ENCODE measurements around the gene TENM4. TPM values are rescaled to one million over a fixed set of nuclear protein-coding genes. Genes with fewer than 3 reads are reported as not detected.
"Not testable (repeated sequence)": the region's sequence is repeated elsewhere in the genome, so short reads cannot be mapped to it uniquely, and the experiment has no call there.

TENM4 gene
- total RNA-seq, 4 donors from 2014 or later: 5.5 to 12.3 (median 8.9) TPM

DNA sequence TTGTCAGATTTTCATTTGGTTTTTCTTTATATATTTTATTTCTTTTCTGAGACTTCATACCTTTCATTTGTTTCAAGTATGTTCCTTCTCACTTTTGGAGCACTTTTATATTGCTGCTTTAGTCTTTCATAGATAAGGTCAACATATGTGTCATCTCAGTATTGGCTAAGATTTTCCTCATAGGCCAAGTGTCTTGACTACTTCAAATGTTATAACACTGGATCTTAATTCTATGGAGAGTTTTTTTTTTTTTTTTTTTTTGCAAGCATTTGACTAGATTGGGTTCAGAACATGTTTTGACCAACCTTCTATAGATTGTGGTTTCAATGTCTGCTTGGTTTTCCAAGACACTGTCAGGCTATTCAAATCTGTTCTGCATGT lies 797.2 kb downstream of the TENM4 start:
- Histone ChIP-seq H3K27ac (no peak overlapping the region), H3K36me3 (no peaks in the 10 kb centered on the region), H3K27me3 (no peaks in the 10 kb centered on the region), H3K9me3 (no peaks in the 10 kb centered on the region), H3K4me1 (no peaks in the 10 kb centered on the region), H3K4me3 (no peak overlapping the region)
- no peak for ATAC-seq
- TF ChIP-seq, protein P1, sequence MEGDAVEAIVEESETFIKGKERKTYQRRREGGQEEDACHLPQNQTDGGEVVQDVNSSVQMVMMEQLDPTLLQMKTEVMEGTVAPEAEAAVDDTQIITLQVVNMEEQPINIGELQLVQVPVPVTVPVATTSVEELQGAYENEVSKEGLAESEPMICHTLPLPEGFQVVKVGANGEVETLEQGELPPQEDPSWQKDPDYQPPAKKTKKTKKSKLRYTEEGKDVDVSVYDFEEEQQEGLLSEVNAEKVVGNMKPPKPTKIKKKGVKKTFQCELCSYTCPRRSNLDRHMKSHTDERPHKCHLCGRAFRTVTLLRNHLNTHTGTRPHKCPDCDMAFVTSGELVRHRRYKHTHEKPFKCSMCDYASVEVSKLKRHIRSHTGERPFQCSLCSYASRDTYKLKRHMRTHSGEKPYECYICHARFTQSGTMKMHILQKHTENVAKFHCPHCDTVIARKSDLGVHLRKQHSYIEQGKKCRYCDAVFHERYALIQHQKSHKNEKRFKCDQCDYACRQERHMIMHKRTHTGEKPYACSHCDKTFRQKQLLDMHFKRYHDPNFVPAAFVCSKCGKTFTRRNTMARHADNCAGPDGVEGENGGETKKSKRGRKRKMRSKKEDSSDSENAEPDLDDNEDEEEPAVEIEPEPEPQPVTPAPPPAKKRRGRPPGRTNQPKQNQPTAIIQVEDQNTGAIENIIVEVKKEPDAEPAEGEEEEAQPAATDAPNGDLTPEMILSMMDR (IDR thresholded peaks at IDR 0.05): no peak
- no peak for TF ChIP-seq POLR2AphosphoS5 (IDR thresholded peaks at IDR 0.05)
- TF ChIP-seq POLR2A (IDR thresholded peaks at IDR 0.05): no peak

DNA sequence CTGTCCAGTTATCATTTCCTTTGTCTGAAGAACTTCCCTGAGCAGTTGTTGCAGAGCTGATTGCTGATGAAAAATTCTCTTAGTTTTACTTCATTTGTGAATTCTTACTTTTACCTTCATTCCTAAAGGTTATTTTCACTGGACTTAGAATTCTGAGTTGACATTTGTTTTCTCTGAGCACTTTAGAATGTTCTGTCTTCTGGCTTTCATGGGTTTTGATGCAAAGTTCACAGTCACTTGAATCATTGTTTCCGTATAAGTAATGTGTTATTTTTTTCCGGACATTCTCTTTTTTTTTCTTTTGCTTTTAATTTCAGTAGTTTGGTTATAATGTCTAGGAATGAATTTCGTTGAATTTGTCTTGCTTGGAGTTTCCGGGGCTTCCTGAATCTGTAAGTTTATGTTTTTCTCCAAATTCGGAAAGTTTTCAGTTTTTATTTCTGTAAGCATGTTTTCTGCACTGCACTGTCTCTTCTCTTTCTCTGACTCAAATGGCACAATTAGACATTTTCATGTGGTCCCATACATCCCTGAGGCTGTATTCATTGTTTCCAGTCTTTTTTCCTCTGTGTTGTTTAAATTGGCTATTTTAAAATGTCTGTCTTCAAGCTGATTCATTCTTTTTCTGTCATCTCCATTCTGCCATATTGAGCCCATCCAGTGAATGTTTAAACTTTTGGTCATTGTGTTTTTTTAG lies 797.7 kb downstream of the TENM4 start:
- no peak for ATAC-seq

DNA sequence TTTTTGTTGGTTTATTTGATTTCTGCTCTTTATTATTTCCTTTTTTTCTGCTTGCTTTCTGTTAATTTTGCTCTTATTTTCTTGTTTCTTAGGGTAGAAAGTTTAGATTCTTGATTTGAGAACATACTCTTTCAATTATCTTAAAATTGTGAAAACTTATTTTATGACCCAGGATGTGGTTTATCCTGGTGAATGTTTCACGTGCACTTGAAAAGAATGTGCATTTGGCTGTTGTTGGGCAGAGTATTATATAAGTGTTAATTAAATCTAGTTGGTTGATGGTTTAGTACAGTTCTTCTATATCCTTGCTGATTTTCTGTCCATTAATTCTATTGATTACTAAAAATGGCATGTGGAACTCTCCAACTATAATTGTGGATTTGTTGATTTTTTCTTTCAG lies 799.3 kb downstream of the TENM4 start:
- no peaks in the 10 kb centered on the region for H3K9me3 ChIP-seq
- H3K36me3 ChIP-seq: no peaks in the 10 kb centered on the region
- TF ChIP-seq POLR2A (IDR thresholded peaks at IDR 0.05) (no peak), EP300 (IDR thresholded peaks at IDR 0.05) (no peak), POLR2AphosphoS5 (IDR thresholded peaks at IDR 0.05) (no peak)
- TF ChIP-seq, protein P1 (IDR thresholded peaks at IDR 0.05): no peak
- 44 to 57% methylated on average over 1 of the region's 1 CpG for WGBS, 2 donors (ENCODE audit: low coverage in 1 of 2)
- no peak for ATAC-seq
- no peak overlapping the region for H3K27ac ChIP-seq
- no peaks in the 10 kb centered on the region for H3K4me1 ChIP-seq
- H3K27me3 ChIP-seq: no peaks in the 10 kb centered on the region
- H3K4me3 ChIP-seq: no peak overlapping the region

More for the DNA sequence above, 797.7 kb downstream of the TENM4 start:
- H3K9me3 ChIP-seq: no peaks in the 10 kb centered on the region
- H3K36me3 ChIP-seq: no peaks in the 10 kb centered on the region
- 64 to 79% methylated on average over 5 of the region's 5 CpGs for WGBS, 2 donors (ENCODE audit: low coverage in 1 of 2)
- no peaks in the 10 kb centered on the region for H3K4me1 ChIP-seq
- no peaks in the 10 kb centered on the region for H3K27me3 ChIP-seq
- H3K27ac ChIP-seq: no peak overlapping the region
- no peak overlapping the region for H3K4me3 ChIP-seq
- TF ChIP-seq, protein P1 (IDR thresholded peaks at IDR 0.05): no peak
- TF ChIP-seq POLR2AphosphoS5 (IDR thresholded peaks at IDR 0.05): no peak
- no peak for TF ChIP-seq POLR2A (IDR thresholded peaks at IDR 0.05)
- no peak for TF ChIP-seq EP300 (IDR thresholded peaks at IDR 0.05)

DNA sequence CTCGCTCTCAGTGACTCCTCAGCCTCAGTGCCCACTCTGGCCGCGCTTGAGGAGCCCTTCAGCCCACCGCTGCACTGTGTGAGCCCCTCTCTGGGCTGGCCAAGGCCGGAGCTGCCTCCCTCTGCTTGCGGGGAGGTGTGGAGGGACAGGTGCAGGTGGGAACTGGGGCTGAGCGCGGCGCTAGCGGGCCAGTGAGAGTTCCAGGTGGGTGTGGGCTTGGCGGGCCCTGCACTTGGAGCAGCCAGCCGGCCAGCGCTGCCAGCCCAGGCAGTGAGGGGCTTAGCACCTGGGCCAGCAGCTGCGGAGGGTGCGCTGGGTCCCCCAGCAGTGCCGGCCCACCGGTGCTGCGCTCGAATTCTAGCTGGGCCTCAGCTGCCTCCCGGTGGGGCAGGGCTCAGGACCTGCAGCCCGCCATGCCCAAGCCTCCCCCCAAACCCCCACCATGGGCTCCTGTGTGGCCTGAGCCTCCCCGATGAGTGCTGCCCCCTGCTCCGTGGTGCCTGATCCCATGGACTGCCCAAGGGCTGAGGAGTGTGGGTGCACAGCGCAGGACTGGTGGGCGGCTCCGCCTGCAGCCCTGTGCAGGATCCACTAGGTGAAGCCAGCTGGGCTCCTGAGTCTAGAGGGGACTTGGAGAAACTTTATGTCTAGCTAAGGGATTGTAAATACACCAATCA lies 802.0 kb downstream of the TENM4 start:
- Histone ChIP-seq H3K27ac (no peak overlapping the region), H3K4me1 (no peaks in the 10 kb centered on the region), H3K9me3 (peaks cover 0 to 18% (median 0%) of the 10 kb centered on the region in 3 donors), H3K4me3 (no peak overlapping the region), H3K36me3 (no peaks in the 10 kb centered on the region), H3K27me3 (no peaks in the 10 kb centered on the region)
- no peak for ATAC-seq
- no peak for TF ChIP-seq EP300 (IDR thresholded peaks at IDR 0.05)
- no peak for TF ChIP-seq POLR2AphosphoS5 (IDR thresholded peaks at IDR 0.05)
- no peak for TF ChIP-seq POLR2A (IDR thresholded peaks at IDR 0.05)
- TF ChIP-seq, protein P1 (IDR thresholded peaks at IDR 0.05): no peak
- WGBS, 2 donors (ENCODE audit: low coverage in 1 of 2): 100% methylated on average over 3 of the region's 26 CpGs; no CpG with 5 or more reads in 1 of the 2 donors

DNA sequence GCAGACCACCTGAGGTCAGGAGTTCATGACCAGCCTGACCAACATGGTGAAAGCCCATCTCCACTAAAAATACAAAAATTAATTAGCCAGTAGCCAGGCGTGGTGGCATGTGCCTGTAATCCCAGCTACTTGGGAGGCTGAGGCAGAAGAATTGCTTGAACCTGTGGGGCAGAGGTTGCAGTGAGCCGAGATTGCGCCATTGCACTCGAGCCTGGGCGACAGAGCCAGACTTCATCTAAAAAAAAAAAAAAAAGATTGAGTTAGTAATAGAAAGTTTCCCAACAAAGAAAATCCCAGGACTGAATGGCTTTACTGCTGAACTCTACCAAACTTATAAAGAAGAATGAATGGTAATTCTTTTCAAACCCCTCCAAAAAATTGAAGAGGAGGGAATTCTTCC lies 803.3 kb downstream of the TENM4 start:
- not testable (repeated sequence) for ATAC-seq, H3K4me3 ChIP-seq, H3K27me3 ChIP-seq, H3K4me1 ChIP-seq, H3K36me3 ChIP-seq, H3K27ac ChIP-seq
- H3K9me3 ChIP-seq: peaks cover 0 to 19% (median 0%) of the 10 kb centered on the region in 3 donors
- WGBS, 2 donors (ENCODE audit: low coverage in 1 of 2): 85 to 97% methylated on average over 4 to 5 of the region's 5 CpGs
